NT2/D1 (cell line): Measurements from ENCODE around the gene COG7.
"Not testable (repeated sequence)": the region's sequence is repeated elsewhere in the genome, so short reads cannot be mapped to it uniquely, and the experiment has no call there.

Experiments
- DNase-seq: peaks from one replicate; pipeline ENCODE4 v3.0.0-alpha.2; 2011; ENCODE audit warnings: low read depth, low spot score
- H3K27me3 ChIP-seq: 2 replicates; pipeline ENCODE4 v1.6.0; 2011; ENCODE audit warnings: mild to moderate bottlenecking; ENCODE audit not compliant: insufficient read length, insufficient read depth
- H3K36me3 ChIP-seq: 2 replicates; pipeline ENCODE4 v1.6.1; 2011; ENCODE audit warnings: mild to moderate bottlenecking, low read length, mixed read lengths; ENCODE audit not compliant: insufficient read depth, insufficient read length
- H3K4me1 ChIP-seq: 2 replicates; pipeline ENCODE4 v1.5.1; 2011; ENCODE audit not compliant: insufficient read depth, insufficient read length
- H3K4me3 ChIP-seq: 2 replicates; pipeline ENCODE4 v1.5.1; 2011; ENCODE audit warnings: low read depth; ENCODE audit not compliant: insufficient read length
- H3K9ac ChIP-seq: 2 replicates; pipeline ENCODE4 v1.6.0; 2011; ENCODE audit warnings: low read depth; ENCODE audit not compliant: insufficient read length
- H3K9me3 ChIP-seq: 2 replicates; pipeline ENCODE4 v1.5.1; 2011; ENCODE audit warnings: mild to moderate bottlenecking, low read length; ENCODE audit not compliant: insufficient read depth
- SUZ12 ChIP-seq: IDR thresholded peaks from 2 replicates; pipeline ENCODE4 v1.6.1; 2011; ENCODE audit not compliant: insufficient read length, insufficient read depth; ENCODE audit errors: extremely low read depth
- YY1 ChIP-seq: IDR thresholded peaks from 2 replicates; pipeline ENCODE4 v1.6.1; 2011; ENCODE audit not compliant: insufficient read length, insufficient read depth
- ZNF274 ChIP-seq: IDR thresholded peaks from 2 replicates; pipeline ENCODE4 v1.6.1; 2011; ENCODE audit warnings: mild to moderate bottlenecking, low read depth, low read length

The COG7 gene

DNA sequence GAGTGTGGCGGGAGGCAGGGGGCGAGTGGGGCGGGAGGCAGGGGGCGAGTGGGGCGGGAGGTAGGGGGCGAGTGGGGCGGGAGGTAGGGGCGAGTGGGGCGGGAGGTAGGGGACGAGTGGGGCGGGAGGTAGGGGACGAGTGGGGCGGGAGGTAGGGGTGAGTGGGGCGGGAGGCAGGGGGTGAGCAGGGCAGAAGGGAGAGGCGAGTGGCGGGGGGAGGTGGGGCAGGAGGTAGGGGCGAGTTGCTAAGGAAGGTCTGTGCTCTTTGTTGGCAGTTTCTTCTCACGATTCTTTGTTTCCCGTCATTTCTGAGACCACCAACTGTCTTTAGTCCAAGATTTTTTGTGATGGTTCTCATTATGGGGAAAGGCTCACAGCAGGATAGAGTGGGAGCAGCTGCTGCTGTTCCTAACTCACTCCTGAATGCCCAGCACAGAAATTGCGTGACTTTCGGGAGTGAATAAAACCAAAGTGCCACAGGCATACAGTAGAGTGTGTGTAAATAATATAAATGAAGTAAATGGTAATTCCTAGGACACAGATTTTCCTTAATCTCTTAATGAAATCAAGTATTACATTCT lies 44.7 kb downstream of the COG7 start:
- DNase-seq: no peak
- Histone ChIP-seq H3K27me3 (no peaks in the 10 kb centered on the region), H3K9ac (no peak overlapping the region), H3K36me3 (peaks cover 55% of the 10 kb centered on the region), H3K9me3 (no peaks in the 10 kb centered on the region), H3K4me1 (peaks cover 10% of the 10 kb centered on the region), H3K4me3 (no peak overlapping the region)
- TF ChIP-seq SUZ12 (no peak), YY1 (no peak), ZNF274 (no peak)

- Histone ChIP-seq H3K9me3 (no peaks in the 10 kb centered on the region), H3K9ac (no peak overlapping the region), H3K4me1 (peaks cover 10% of the 10 kb centered on the region), H3K4me3 (no peak overlapping the region), H3K27me3 (no peaks in the 10 kb centered on the region), H3K36me3 (peaks cover 61% of the 10 kb centered on the region)
- DNase-seq: no peak
- TF ChIP-seq SUZ12 (no peak), YY1 (no peak), ZNF274 (no peak)
Observed at GRCh38 chr16:23407436-23408127, 45.4 kb downstream of the COG7 start.

DNA sequence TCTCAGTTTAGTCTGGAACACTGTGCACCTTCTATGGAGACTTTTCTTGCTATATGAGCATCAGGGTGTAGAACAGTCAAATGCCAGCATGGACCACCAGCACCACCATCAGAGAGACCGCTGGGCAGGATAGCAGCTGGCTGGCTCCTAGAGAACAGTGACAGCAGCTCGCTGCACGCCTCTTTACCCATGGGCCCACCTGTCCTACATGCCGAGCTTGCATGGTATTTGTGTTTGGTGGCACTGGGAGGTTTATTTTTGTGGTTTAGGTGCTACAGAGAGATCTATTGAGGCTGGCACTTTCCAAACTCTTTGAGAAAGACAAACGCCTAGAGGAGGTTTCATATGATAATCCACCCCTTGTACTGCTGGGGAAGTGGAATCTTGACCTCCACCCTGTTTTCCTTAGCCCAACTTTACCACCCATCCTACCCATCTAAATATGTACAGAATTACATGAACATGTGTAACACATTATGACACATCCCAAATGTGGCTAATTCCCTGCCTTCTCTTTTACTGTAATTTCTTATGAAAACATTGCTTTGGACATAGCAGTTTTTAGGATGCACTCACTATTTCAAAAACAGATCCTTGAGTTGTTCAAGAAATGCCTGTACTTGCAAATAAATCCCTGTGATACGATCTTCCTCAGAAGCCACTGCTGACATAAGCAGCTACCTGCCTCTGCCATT lies 46.3 kb downstream of the COG7 start:
- Histone ChIP-seq H3K9me3 (no peaks in the 10 kb centered on the region), H3K36me3 (peaks cover 58% of the 10 kb centered on the region), H3K4me1 (peaks cover 10% of the 10 kb centered on the region), H3K9ac (no peak overlapping the region), H3K4me3 (no peak overlapping the region), H3K27me3 (no peaks in the 10 kb centered on the region)
- no peak for DNase-seq
- TF ChIP-seq SUZ12 (no peak), ZNF274 (no peak), YY1 (no peak)

DNA sequence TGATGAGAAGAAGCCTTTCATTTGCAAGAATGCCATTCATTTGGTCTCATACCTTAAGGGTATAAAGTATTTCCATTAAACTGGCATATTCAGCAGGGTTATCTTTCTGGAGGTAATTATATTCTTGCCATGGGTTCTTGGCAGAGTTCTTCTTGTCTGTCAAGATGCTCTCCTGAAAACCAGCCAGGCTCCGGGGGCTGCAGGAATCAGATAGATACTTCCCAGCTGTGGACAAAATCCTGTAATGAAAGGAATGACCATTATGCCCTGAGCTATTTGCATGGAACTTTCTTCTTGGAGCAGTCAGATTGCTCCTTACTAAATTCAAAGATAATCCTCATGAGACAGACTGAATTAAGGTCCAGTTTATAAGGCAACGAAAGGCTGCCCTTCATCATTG lies 47.0 kb downstream of the COG7 start:
- no peak for DNase-seq
- no peak for TF ChIP-seq YY1
- no peak for TF ChIP-seq ZNF274
- no peak for TF ChIP-seq SUZ12
- no peak overlapping the region for H3K4me3 ChIP-seq
- H3K27me3 ChIP-seq: no peaks in the 10 kb centered on the region
- peaks cover 57% of the 10 kb centered on the region for H3K36me3 ChIP-seq
- peaks cover 10% of the 10 kb centered on the region for H3K4me1 ChIP-seq
- H3K9me3 ChIP-seq: no peaks in the 10 kb centered on the region
- no peak overlapping the region for H3K9ac ChIP-seq

- H3K4me3 ChIP-seq: no peak overlapping the region
- peaks cover 54% of the 10 kb centered on the region for H3K36me3 ChIP-seq
- H3K9me3 ChIP-seq: no peaks in the 10 kb centered on the region
- H3K4me1 ChIP-seq: peaks cover 13% of the 10 kb centered on the region
- H3K9ac ChIP-seq: no peak overlapping the region
- H3K27me3 ChIP-seq: no peaks in the 10 kb centered on the region
- TF ChIP-seq ZNF274 (no peak), SUZ12 (no peak), YY1 (no peak)
- DNase-seq: no peak
Observed at GRCh38 chr16:23403547-23403946, 49.4 kb downstream of the COG7 start.

DNA sequence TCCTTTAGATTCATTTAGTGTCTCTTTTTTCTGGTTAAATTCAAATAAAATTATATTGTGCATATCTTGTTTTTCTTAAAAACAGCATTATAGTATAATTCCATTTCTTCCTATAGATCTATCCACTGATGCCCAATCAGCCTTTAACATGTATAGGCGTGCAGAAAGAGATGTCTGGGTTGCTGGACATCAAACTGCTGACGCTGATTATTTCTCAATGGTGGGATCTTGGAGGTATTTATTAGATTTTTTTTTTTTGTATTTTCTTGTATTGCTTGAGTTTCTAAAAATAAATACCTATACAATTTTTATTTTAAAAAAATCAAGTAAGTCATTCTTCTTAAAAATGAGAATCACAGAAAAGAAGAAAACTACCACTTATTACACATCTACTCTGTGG lies 50.9 kb downstream of the COG7 start:
- peaks cover 9% of the 10 kb centered on the region for H3K4me1 ChIP-seq
- DNase-seq: no peak
- no peak overlapping the region for H3K4me3 ChIP-seq
- H3K27me3 ChIP-seq: no peaks in the 10 kb centered on the region
- no peak overlapping the region for H3K9ac ChIP-seq
- H3K9me3 ChIP-seq: no peaks in the 10 kb centered on the region
- peaks cover 60% of the 10 kb centered on the region for H3K36me3 ChIP-seq
- TF ChIP-seq ZNF274: no peak
- no peak for TF ChIP-seq SUZ12
- no peak for TF ChIP-seq YY1

GRCh38 chr16:23401139-23401538 lies 51.9 kb downstream of the COG7 start:
- Histone ChIP-seq H3K4me1 (peaks cover 6% of the 10 kb centered on the region), H3K36me3 (peaks cover 53% of the 10 kb centered on the region)
- DNase-seq: no peak

GRCh38 chr16:23400447-23400846 lies 52.5 kb downstream of the COG7 start:
- not testable (repeated sequence) for DNase-seq, H3K4me1 ChIP-seq, H3K4me3 ChIP-seq, H3K9me3 ChIP-seq, H3K27me3 ChIP-seq
- H3K9ac ChIP-seq: peak overlapping the region; percentile 51
- H3K36me3 ChIP-seq: peaks cover 54% of the 10 kb centered on the region

More at GRCh38 chr16:23401139-23401538, 51.9 kb downstream of the COG7 start:
- H3K9me3 ChIP-seq: no peaks in the 10 kb centered on the region
- no peaks in the 10 kb centered on the region for H3K27me3 ChIP-seq
- TF ChIP-seq ZNF274: no peak
- no peak for TF ChIP-seq SUZ12
- TF ChIP-seq YY1: no peak
- H3K4me3 ChIP-seq: no peak overlapping the region
- no peak overlapping the region for H3K9ac ChIP-seq
